GM13976 (cell line): Measurements from ENCODE around the gene VAPA.

Experiments
- DNase-seq: peaks from one replicate; pipeline ENCODE4 v3.0.0; 2012; ENCODE audit warnings: low spot score
- in situ Hi-C: fragments of 300-500 bp; cut with MboI; formaldehyde crosslinking; loops from one replicate; pipeline ENCODE4 v1.12.0; 2022; ENCODE audit warnings: low sequenced_read_pairs, mixed read lengths, inconsistent platforms; ENCODE audit not compliant: unreplicated experiment
- TF ChIP-seq, protein P1 (sequence below): IDR thresholded peaks from 2 replicates; pipeline ENCODE4 v1.5.1; 2012; ENCODE audit warnings: borderline replicate concordance, mild to moderate bottlenecking; ENCODE audit not compliant: insufficient read depth; ENCODE audit errors: extremely low read depth, missing control alignments, control extremely low read depth

VAPA gene

DNA sequence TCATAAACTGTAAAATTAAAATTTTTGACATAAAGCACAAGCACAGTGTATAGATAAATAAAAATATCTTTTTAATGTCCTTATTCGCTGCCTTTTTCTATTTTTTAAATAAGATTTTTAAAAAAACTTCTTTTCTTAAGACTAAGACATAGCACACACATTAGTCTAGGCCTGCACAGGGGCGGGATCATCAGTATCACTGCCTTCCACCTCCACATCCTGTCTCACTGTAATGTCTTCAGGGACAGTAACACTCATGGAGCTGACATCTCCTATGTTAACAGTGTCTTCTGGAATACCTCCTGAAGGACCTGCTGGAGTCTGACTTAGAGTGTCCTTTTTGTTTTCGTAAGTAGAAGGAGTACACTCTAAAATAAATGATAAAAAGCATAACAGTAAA is 33.0 kb downstream of the VAPA start:
- in situ Hi-C loops, result loop anchor here (25.0 kb wide), 1 partner anchor 235 kb away; the partner anchor contains the start of gene RAB31
- TF ChIP-seq, protein P1, sequence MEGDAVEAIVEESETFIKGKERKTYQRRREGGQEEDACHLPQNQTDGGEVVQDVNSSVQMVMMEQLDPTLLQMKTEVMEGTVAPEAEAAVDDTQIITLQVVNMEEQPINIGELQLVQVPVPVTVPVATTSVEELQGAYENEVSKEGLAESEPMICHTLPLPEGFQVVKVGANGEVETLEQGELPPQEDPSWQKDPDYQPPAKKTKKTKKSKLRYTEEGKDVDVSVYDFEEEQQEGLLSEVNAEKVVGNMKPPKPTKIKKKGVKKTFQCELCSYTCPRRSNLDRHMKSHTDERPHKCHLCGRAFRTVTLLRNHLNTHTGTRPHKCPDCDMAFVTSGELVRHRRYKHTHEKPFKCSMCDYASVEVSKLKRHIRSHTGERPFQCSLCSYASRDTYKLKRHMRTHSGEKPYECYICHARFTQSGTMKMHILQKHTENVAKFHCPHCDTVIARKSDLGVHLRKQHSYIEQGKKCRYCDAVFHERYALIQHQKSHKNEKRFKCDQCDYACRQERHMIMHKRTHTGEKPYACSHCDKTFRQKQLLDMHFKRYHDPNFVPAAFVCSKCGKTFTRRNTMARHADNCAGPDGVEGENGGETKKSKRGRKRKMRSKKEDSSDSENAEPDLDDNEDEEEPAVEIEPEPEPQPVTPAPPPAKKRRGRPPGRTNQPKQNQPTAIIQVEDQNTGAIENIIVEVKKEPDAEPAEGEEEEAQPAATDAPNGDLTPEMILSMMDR, result no peak
- no peak for DNase-seq

DNA sequence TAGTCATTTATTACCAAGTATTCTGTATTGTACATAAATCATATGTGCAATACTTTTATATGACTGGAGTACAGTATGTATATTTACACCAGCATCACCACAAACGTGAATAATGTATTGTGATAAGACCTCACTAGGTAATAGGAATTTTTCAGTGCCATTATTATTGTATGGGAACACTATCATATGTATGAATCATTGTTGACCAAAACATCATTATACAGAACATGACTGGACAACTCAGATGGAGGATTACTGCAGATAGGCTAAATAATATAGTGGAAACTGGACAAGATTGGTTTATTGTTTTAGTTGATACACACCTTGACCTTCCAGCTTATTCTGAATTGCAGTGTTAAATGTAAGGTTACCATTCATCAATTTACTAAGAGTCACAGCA is 33.4 kb downstream of the VAPA start:
- in situ Hi-C loops, result loop anchor here (25.0 kb wide), 1 partner anchor 235 kb away; the partner anchor contains the start of gene RAB31
- TF ChIP-seq, protein P1, result no peak
- DNase-seq, result no peak

DNA sequence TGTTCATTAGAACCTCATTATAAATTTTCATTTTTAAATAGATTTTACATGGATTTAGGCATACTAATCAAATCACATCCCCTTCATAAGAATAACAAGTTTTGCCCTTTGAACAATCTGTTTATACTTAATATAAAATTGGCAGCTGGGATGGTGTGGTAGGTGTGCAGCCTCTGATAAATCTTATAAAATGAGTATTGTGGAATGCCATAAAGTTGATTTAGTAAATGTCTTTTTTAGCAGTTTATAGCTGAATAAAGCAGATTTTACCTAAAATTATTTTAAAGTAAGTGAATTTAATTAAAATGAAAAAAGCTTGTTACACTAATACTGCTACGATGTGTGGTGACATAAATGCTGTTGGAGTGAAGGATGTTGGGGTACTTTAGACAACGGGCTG is 35.5 kb downstream of the VAPA start:
- no peak for DNase-seq
- in situ Hi-C loops, result loop anchor here (25.0 kb wide), 1 partner anchor 237 kb away; the partner anchor contains the start of gene RAB31
- TF ChIP-seq, protein P1, result no peak

DNA sequence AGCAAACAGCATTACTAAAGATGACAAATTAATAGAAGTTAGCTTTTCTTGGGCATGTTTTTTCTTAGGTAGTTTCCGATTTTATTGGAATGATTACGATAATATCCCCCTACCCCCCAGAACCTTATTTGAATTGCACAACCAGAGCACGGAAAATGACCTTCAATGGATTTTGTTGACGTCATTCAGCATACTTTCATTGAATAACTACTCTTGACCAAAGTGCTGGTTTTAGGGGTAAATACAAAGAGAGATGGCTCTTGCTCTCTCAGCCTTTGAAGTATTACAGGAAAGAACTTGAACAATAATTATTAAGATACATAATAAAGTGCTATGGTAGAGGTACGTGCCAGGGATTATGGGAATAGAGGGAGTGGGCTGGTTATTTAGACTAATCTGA is 36.0 kb downstream of the VAPA start:
- no peak for DNase-seq
- in situ Hi-C loops, result loop anchor here (25.0 kb wide), 2 partner anchors 88 to 238 kb away; partner anchors contain the start of gene RAB31
- TF ChIP-seq, protein P1, result no peak

DNA sequence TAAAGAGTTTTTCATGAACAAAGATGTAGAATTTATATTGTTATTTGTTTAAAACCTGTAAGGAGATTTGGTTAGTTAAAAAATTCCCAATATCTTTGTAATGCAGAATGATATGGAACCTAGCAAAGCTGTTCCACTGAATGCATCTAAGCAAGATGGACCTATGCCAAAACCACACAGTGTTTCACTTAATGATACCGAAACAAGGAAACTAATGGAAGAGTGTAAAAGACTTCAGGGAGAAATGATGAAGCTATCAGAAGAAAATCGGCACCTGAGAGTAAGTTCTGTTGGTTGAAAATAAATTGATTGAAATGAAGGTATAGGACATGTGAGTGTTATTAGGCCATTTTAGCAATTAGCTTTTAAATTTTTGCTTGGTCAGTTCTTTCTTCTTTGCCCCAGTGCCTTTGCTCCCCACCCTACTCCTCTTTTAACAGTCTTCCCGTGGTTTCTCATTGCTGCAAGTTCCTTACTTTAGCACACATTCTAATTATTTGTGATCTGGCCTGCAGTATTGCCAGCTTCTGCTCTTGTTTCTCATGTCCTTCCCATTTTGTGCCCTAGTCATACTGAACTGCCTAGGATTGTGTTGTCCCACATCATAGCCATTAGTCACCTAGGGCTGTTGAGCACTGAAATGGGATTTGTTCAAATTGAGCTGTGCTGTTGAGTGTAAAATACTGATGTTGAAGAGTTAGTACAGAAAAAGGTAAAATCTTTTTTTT is 36.6 kb downstream of the VAPA start:
- no peak for DNase-seq
- TF ChIP-seq, protein P1, result no peak
- in situ Hi-C loops, result loop anchor here (25.0 kb wide), 1 partner anchor 88 kb away; no protein-coding TSS in a partner anchor

DNA sequence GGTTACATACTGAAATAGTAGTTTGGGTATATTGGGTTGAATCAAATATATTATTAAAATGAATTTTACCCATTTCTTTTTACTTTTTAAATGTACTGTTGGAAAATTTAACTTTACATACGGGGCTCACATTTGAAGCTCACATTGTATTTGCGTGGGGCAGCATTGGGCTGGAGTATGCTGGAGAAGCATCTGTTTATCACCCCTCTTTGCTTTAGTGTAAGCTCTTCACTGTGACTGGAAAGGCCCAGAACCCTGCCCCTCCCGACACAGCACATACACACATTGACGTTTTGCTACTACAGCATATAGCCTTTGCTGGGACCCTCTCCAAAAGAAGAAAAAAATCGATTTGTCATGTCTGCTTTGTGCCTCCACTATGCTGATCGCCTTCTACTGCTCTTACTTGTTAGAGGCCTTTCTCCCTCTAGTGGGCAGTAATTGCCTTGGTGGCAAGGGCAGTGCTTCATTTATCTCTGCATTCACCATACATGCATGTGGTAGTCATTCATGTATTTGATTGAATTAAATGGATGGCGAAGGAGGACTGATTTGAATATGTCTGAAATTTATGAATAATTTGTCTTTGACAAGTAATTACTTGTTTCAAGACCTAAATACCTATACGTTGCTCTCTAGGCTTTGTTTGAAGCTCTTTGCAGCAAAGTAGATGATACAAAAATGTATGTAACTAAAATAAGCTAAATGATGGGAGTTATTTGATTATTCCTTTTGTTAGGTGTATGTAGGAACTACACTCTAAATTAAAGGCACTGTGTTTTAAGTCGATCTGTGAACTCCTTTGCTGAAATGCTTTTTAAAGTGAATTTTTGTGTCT is 37.4 kb downstream of the VAPA start:
- no peak for DNase-seq
- TF ChIP-seq, protein P1, result peak; percentile 45
- in situ Hi-C loops, result loop anchor here (25.0 kb wide), 1 partner anchor 89 kb away; no protein-coding TSS in a partner anchor
